22Rv1 (cell line): Measurements from ENCODE around the gene ANGPTL4.

Experiments used
- CTCF ChIP-seq: fragments of 450-650 bp; IDR thresholded peaks from 2 replicates; pipeline ENCODE4 v1.5.1; 2017; ENCODE audit warnings: mild to moderate bottlenecking
- ZFX ChIP-seq: fragments of 450-650 bp; IDR thresholded peaks from 2 replicates; pipeline ENCODE4 v1.6.1; 2017; ENCODE audit warnings: antibody characterized with exemption, borderline replicate concordance

GRCh38 chr19:8361921-8362793 lies 1.8 kb upstream of the ANGPTL4 start:
- TF ChIP-seq CTCF (no peak), ZFX (no peak)
